Body of pancreas (tissue), 4 donors: ENCODE data around the gene ZFY. TPM values are rescaled to one million over a fixed set of nuclear protein-coding genes. Genes with fewer than 3 reads are reported as not detected.

Experiments
- ATAC-seq: fragments of 150-250 bp; one replicate; pipeline ENCODE4 v1.9.1; 2016
- DNase-seq, 4 donors: peaks; one replicate each; pipeline ENCODE4 v3.0.0-alpha.2; 2019
- H3K27ac ChIP-seq, 4 donors: fragments of 200-600 bp; sonication (generic); 1 replicate in 3 of 4; 2 replicates in 1 of 4; pipeline versions ENCODE4 v1.5.1 to v1.6.1; 2016 to 2019; ENCODE audit warnings: mild to moderate bottlenecking in 1 of 4, mixed read lengths in 1 of 4, moderate library complexity in 1 of 4
- H3K27me3 ChIP-seq, 2 donors: fragments of 200-600 bp; sonication (generic); one replicate each; pipeline ENCODE4 v1.6.0; 2016; ENCODE audit warnings: mild to moderate bottlenecking in 1 of 2
- H3K36me3 ChIP-seq, 2 donors: fragments of 200-600 bp; sonication (generic); replicated peaks in 1 of 2; 2 replicates each; pipeline ENCODE4 v1.5.1; 2016; ENCODE audit warnings: low read depth in 2 of 2; ENCODE audit not compliant: insufficient read depth in 1 of 2
- H3K4me1 ChIP-seq: fragments of 200-600 bp; sonication (generic); one replicate; pipeline ENCODE4 v1.6.0; 2016
- H3K4me3 ChIP-seq, 2 donors: fragments of 200-600 bp; sonication (generic); 1 replicate in 1 of 2; 2 replicates in 1 of 2; pipeline ENCODE4 v1.5.1; 2016 to 2019
- H3K9me3 ChIP-seq, 3 donors: fragments of 200-600 bp; sonication (generic); 1 replicate in 2 of 3; 2 replicates in 1 of 3; pipeline ENCODE4 v1.5.1; 2016
- POLR2A ChIP-seq, 3 donors: fragments of 450-650 bp; IDR thresholded peaks; one replicate each; pipeline ENCODE4 v1.6.1; 2016; ENCODE audit warnings: antibody characterized with exemption in 3 of 3, mild to moderate bottlenecking in 2 of 3
- WGBS, 2 donors: methylation state at CpG; one replicate each; pipeline ENCODE4 v1.1.5; 2017; 5-methylcytosine and 5-hydroxymethylcytosine counted together
- intact Hi-C: fragments of 100-400 bp; cut with DNase I; formaldehyde crosslinking; loops from one replicate; pipeline ENCODE4 v1.15.1; 2023
- total RNA-seq, 2 donors: library from RNA; depleted of rRNA; stranded (reverse); fragments of >200 nt; gene quantifications; one replicate each; pipeline ENCODE4 v1.1.0, GENCODE V29; 2016
- TF ChIP-seq, protein P1 (sequence below), 7 experiments: fragments of 450-650 bp in 4 of 7; fragments of 200-600 bp in 3 of 7; sonication (generic) in 3 of 7; IDR thresholded peaks; one replicate each; pipeline ENCODE4 v1.5.1; 2016 to 2019; ENCODE audit warnings: antibody characterized with exemption in 7 of 7

ZFY gene
- total RNA-seq, 2 donors from 2014 or later, result not detected

DNA sequence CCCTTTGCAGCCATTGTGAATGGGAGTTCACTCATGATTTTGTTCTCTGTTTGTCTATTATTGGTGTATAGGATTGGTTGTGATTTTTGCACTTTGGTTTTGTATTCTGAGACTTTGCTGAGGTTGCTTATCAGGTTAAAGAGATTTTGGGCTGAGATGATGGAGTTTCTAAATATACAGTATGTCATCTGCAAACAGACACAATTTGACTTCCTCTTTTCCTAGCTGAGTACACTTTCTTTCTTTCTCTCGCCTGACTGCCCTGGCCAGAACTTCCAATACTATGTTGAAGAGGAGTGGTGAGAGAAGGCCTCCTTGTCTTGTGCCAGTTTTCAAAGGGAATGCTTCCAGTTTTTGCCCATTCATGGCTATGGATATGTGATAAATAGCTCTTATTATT is 81.4 kb downstream of the ZFY start:
- H3K27ac ChIP-seq, result no peak overlapping the region
- H3K27me3 ChIP-seq, result no peaks in the 10 kb centered on the region
- H3K4me3 ChIP-seq, result no peak overlapping the region
- 71 to 100% methylated on average over 1 of the region's 1 CpG for WGBS, 2 donors
- H3K4me1 ChIP-seq, result peaks cover 4% of the 10 kb centered on the region
- ATAC-seq, result no peak
- intact Hi-C loops, result no loop called here
- H3K9me3 ChIP-seq, result no peaks in the 10 kb centered on the region
- H3K36me3 ChIP-seq, result no peaks in the 10 kb centered on the region
- TF ChIP-seq POLR2A (IDR thresholded peaks at IDR 0.05), result no peak
- TF ChIP-seq, protein P1, sequence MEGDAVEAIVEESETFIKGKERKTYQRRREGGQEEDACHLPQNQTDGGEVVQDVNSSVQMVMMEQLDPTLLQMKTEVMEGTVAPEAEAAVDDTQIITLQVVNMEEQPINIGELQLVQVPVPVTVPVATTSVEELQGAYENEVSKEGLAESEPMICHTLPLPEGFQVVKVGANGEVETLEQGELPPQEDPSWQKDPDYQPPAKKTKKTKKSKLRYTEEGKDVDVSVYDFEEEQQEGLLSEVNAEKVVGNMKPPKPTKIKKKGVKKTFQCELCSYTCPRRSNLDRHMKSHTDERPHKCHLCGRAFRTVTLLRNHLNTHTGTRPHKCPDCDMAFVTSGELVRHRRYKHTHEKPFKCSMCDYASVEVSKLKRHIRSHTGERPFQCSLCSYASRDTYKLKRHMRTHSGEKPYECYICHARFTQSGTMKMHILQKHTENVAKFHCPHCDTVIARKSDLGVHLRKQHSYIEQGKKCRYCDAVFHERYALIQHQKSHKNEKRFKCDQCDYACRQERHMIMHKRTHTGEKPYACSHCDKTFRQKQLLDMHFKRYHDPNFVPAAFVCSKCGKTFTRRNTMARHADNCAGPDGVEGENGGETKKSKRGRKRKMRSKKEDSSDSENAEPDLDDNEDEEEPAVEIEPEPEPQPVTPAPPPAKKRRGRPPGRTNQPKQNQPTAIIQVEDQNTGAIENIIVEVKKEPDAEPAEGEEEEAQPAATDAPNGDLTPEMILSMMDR (IDR thresholded peaks at IDR 0.05), result no peak
- no peak for DNase-seq

DNA sequence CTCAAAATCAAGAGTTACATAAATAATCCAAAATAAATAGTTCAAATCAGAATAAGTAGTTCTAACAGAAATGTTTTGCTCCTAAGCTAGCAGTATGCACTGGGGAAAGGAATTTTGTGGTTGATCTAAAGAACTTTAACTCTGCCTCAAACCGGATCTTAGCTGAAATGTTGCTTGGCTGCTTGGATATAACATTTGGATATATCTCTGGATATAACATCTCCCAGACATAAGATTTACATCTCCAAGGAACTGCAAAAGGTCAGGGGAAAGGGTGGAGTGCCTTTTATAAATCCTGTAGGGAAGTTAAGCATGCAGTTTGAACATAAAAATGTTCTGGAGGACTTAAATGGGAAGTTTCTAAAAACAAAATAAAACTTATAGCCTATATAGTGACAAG is 83.4 kb downstream of the ZFY start:
- Histone ChIP-seq H3K9me3 (no peaks in the 10 kb centered on the region), H3K4me1 (peaks cover 4% of the 10 kb centered on the region), H3K36me3 (no peaks in the 10 kb centered on the region), H3K27ac (no peak overlapping the region), H3K4me3 (no peak overlapping the region), H3K27me3 (no peaks in the 10 kb centered on the region)
- no peak for ATAC-seq
- TF ChIP-seq, protein P1 (IDR thresholded peaks at IDR 0.05), result no peak
- TF ChIP-seq POLR2A (IDR thresholded peaks at IDR 0.05), result no peak
- intact Hi-C loops, result no loop called here
- DNase-seq, result no peak
- WGBS, 2 donors, result 92 to 100% methylated on average over 1 of the region's 1 CpG

DNA sequence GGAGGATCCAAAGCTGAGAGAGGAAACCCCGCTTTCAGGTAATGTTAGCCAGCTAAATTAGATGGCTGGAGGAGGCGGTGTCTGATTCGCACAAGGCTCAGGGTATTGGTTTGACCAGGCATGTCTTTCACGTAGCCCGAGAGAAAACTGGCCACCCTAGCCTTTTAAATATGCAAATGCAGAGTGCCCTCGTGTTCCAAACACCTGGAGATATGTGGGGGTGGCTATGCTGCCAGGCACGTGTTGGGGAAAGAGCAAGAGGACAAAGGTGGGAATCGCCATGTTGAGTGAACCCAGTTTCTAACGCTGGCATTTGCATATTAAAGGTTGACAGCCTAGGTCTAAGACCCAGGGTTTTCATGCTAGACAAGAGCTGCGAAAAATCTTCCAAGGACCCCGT is 84.4 kb downstream of the ZFY start:
- TF ChIP-seq, protein P1 (IDR thresholded peaks at IDR 0.05), result no peak
- no peak for TF ChIP-seq POLR2A (IDR thresholded peaks at IDR 0.05)
- no peaks in the 10 kb centered on the region for H3K36me3 ChIP-seq
- WGBS, 2 donors, result 82 to 86% methylated on average over 9 to 11 of the region's 11 CpGs
- intact Hi-C loops, result no loop called here
- H3K4me1 ChIP-seq, result peaks cover 4% of the 10 kb centered on the region
- no peaks in the 10 kb centered on the region for H3K9me3 ChIP-seq
- ATAC-seq (no peak), DNase-seq (no peak)
- no peak overlapping the region for H3K27ac ChIP-seq
- no peaks in the 10 kb centered on the region for H3K27me3 ChIP-seq
- H3K4me3 ChIP-seq, result no peak overlapping the region

DNA sequence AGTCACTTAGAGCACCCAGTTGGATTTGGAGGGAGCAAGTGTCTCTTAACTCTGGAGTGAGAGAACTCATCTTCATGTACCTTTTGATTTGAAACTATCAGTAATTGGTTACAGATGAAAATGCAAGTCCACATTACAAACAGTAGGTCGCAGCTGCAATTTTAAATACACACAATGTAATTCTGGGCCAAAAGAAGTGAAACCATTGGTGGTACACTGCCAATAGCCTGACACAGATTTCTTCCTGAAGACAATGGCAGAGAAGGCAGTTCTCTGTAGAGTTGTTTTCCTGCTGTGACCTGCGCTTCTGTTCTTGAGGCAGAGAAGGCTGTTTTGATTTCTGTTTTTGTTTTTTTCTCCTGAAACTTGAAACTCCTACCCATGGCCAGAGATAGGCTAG is 86.0 kb downstream of the ZFY start:
- DNase-seq (no peak), ATAC-seq (no peak)
- no peaks in the 10 kb centered on the region for H3K36me3 ChIP-seq
- H3K27ac ChIP-seq, result no peak overlapping the region
- H3K9me3 ChIP-seq, result no peaks in the 10 kb centered on the region
- 58 to 65% methylated on average over 2 of the region's 2 CpGs for WGBS, 2 donors
- TF ChIP-seq, protein P1 (IDR thresholded peaks at IDR 0.05), result no peak
- no peak for TF ChIP-seq POLR2A (IDR thresholded peaks at IDR 0.05)
- no peak overlapping the region for H3K4me3 ChIP-seq
- no peaks in the 10 kb centered on the region for H3K27me3 ChIP-seq
- intact Hi-C loops, result no loop called here
- peaks cover 4% of the 10 kb centered on the region for H3K4me1 ChIP-seq

DNA sequence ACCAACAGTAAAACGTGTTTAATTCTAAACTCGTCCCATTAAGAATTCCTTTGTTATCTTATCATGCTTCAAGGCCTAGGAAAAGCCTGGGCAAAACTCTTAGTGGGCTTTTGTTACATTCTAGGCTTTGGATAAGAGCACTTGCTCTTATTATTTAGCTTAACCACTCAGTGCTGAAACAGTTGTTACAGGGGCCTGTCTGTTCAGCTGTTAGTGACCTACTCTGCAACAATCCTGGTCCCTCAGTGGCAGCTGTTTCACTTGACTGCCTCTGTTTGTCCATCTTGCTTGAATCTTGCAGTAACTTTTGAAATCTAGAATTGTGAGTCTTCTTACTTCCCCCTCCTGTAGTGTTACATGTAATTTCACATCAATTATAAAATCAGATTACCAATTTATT is 88.4 kb downstream of the ZFY start:
- H3K27ac ChIP-seq, result no peak overlapping the region
- intact Hi-C loops, result no loop called here
- H3K36me3 ChIP-seq, result no peaks in the 10 kb centered on the region
- H3K4me3 ChIP-seq, result no peak overlapping the region
- DNase-seq (no peak), ATAC-seq (no peak)
- TF ChIP-seq, protein P1 (IDR thresholded peaks at IDR 0.05), result no peak
- 8 to 23% methylated on average over 2 of the region's 2 CpGs for WGBS, 2 donors
- H3K4me1 ChIP-seq, result peaks cover 4% of the 10 kb centered on the region
- H3K9me3 ChIP-seq, result no peaks in the 10 kb centered on the region
- H3K27me3 ChIP-seq, result no peaks in the 10 kb centered on the region
